ENCODE measurements around the gene ZNF423.

The ZNF423 gene

GRCh38 chr16:49542946-49543630 is 312.8 kb downstream of the ZNF423 start:
- no peak for DNase-seq

- no peak for DNase-seq
Observed at GRCh38 chr16:49542391-49542891, 313.5 kb downstream of the ZNF423 start.

DNA sequence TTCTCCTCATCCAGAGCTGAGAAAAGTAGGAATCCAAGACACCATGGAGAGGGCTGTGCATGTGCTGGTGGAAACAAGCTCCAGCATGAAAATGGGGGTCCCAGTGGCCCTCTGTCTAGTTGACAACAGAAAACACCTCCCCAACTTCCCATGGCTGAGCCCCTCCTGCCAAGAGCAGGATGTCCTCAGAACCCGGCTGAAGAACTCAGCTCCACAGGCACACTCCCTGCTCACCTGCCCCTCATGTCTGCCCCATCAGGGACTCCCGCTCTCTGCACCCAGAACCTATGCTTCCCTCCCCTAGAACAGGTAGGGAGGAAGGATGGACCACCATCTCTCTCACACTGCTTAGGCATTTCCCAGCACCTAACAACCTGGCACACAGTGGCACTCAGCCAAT is 315.1 kb downstream of the ZNF423 start:
- DNase-seq = no peak

DNA sequence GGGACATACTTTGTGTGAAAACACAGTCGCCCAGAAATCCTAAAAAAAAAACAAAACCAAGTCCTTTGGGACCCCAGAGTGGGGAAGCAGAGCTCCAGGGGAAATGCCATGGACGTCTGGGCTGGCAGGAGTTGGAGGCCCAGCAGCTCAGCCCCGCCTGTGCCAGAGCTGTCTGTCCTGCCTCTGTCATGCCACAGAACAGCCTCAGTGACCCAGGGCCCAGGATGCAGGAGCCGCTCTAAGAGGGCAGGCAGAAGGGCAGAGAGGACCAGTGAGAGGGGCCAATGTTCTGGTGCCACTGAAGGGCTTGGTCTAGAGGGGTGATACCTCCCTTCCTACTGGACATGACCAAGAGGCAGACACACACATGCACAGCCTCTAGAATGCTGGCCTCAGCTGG is 316.2 kb downstream of the ZNF423 start:
- no peak for DNase-seq

DNA sequence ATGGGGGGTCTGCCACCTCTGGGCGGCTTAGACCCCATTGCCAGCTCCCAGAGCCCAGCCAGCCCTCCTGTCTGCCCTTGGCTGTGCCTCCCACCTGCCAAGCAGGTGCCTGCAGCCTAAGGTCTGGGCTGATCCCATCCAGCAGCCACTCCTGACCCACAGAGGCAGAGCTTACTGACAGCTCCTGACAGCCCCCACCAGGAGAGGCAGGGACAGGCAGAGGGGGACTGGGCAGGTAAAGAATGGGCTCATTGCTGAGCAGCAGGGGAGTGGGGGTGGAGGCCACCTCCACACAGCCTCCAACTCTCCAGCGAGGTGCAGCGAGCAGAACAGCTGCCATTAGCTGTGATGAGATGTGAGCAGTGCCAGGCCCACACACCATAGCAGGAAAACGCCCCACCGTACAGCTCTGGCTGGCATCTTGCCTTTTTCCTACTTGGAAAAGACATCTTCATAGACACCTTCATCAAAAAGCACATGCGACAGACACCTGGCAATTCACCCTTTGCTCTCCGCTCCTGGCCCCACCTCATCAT is 317.9 kb downstream of the ZNF423 start:
- DNase-seq = no peak

GRCh38 chr16:49534901-49535610 is 320.9 kb downstream of the ZNF423 start:
- DNase-seq = no peak

DNA sequence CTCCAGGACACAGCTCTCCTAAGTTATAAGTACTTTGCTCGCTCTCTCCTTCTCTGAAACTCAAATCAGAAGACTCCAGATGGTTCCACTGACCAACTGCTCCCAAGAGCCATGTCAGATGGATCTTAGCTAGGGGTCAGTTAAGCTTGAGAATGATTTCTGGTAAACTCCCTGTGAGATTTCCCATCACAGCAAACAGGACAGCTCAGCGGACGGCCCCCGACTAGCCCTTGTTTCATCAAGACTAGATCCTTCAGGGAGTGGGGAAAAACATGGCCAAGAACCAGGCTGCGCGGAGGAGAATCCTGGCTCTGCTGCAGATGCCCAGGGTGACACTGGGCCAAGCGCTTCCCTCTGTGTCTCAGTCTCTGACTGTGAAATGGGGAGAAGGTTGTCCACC is 322.5 kb downstream of the ZNF423 start:
- DNase-seq = no peak

- no peak for DNase-seq
Observed at GRCh38 chr16:49532873-49533272, 323.0 kb downstream of the ZNF423 start.

DNA sequence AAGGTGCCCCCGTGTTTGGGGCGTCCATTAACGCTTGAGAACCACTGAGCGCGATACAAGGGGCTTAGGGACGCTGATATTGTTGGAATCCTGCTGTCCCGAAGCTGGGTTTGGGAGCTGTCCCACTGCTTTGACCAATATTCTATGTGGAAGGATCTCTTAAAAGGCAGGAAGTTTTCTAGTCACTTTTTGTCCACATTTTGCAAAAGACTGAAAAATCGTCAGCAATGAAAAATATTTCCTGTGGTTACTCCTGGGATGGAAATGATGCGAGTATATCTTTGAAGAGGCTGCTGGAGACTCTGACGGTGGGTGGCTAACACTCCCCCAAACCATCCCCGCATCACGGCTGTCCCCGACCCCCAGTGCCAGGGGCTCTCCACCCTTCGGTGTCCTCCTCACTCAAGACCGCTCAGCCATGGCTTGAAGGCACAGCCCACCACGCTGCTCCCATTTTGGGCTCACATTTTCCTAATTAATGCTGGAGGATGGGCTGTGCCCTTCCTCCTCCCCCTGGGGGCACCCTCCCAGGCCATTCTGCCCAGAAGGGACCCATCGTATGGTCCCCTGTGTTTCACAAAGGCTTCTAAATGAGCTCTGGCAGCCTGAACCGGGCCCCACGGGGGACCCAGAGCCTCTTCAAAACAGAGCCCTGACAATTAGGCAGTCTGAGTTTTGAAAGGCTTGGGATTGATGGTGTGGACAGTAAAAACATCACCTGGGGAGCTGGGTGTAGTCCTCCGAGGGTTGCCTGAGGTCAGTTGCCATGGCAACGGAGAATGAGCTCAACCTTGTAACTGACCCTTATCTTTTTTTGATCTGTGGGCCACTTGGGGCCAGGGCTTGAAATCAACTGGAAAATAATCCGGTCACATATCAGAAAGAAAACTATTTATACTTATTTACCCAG is 323.7 kb downstream of the ZNF423 start:
- no peak for DNase-seq

GRCh38 chr16:49531425-49531824 is 324.5 kb downstream of the ZNF423 start:
- DNase-seq = no peak

DNA sequence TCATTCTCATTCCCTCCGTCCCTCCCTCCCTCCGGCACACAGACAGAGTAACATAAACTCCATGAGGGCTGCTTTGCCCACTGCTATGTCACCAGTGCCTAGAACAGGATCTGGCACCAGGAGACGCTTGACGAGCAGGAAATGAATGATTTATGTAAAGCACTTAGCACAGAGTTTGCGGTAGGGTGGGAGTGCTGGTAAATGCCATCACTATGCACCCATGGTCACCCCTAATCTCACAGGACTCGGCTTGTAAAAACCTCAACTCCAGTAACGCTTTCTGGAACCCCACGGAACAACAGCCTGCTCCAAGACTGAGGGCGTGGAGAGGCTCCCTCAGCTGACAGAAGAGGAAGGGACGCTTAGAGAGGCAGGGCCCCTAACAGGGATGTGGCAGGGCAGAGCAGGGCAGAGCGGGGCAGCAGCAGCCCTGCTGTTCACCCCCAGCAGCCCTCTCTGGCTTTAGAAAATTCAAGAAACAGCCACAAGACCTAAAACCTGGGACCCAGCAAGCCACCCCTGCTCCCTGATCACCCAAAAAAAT is 325.4 kb downstream of the ZNF423 start:
- no peak for DNase-seq

DNA sequence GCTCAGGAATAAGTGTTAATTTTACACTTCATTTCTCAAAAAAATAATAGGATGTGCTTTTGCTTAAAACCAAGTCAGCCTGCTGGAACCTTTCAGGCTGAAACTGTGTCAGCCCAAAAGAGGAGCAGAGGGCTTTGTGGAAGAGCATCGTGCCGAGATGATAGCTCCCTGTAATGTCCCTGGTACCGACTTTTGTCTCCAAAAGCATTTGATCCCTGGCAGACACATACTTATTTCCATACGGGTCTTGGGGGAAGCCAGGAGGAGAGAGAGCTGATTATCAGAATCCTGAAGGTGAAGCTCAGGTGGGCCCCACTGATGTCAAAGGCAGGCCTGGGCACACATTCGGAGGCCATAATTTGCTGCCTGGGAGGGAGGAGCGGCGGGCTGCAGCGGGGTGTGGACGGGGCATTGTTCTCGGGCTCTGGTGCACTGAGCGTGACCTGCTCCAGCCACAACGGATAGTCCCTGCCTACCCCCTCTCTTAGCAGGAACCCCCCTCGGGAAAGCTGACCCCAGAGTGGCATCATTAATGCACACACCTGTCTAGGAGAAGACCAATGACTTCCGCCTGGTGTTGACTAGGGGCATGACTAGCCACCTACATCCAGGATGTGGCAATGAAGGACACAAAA is 326.4 kb downstream of the ZNF423 start:
- DNase-seq = no peak

DNA sequence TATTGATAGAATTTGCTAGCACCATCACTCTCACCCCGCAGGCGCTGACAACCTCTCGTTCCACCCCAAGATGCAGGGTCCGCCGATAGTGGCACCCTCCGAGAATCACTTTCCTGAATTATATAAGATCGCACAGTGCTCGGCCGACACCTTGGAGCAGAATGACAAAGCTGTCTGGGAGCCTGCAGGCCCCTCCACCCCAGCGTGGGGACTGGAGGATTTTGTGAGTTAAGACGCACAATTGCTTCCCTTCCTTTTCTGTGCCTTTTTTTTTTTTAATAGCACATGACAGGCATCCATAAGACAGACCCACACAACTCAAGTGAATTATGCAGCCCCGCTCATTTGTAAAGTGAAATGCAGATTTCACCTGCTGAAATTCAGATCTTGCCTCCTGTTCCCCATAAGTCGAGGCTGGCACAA is 327.0 kb downstream of the ZNF423 start:
- DNase-seq = no peak

DNA sequence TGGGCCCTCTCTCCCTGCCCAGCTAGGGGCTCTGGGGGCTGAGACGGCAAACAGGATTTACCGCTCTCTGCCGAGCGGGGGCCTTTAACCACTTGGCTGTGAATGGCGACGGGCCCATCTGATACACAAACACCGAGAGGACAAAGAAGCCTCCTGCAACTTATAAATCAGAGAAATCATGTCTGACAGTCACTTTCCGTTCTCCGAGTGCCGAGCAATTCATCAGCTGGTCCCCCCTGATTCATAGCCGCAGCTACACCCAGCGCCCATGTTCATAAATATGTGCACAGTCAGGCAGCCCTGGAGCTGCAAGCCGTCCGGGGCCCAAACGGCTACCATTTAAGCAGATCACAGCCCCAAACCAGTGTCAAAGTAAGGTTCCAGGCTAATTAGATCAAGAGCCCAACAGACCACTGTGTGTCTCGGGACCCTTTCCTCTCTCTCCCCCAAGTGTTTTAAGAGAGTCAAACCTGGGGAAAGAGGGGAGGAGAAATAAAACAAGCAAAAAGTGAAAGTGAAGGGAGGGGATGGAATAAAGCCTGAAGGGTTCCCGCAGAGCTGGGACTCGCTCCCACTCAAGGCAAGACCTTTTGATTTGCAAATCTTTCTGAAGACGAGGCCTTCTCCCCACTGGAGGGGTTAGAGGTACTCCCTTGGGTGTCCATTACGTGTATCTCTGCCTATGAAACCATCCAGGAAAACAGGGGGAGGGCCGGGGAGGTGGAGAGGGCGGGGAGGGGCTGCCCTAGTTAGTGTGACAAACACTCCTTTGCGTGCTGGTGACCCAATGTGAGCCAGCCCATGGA is 327.6 kb downstream of the ZNF423 start:
- DNase-seq = no peak

DNA sequence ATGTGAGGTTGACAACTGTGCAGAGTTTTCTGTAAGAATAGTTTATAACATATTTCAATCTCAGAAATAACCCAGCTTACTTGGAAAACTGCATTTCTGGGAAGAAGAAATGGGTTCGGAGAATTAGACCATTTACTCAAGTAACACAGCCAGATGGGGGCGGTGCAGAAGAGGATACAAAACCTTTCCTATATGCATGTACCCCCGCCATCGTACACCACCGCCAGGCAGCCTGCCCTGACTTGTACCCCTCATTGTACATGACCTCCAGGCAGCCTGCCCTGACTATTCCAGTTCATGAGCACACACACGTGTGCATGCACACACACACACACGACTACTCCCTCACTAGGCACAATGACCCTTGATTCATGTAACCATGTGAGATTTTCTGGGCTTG is 328.3 kb downstream of the ZNF423 start:
- DNase-seq = no peak

GRCh38 chr16:49526860-49527365 is 329.0 kb downstream of the ZNF423 start:
- DNase-seq = no peak

DNA sequence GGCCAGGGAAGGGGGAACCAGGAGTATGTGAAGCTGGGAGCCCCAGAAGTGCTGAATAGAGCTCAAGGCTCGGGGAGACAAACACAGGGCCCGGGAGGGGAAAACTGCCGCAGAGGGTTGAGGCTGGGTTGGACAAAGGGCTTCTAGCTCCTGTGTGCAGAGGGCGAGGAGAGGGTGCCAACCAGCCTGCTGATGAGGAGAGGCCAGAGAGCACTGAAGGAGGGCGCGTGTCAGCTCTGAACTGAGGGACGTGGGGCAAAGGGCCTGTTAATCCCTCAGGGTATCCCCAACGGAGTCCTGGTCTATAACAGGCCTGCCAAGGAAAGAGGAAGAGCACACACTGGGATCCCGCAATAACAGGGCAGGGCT is 331.0 kb downstream of the ZNF423 start:
- no peak for DNase-seq

- no peak for DNase-seq
Observed at GRCh38 chr16:49524216-49524946, 331.5 kb downstream of the ZNF423 start.

- DNase-seq = no peak
Observed at GRCh38 chr16:49523435-49524159, 332.3 kb downstream of the ZNF423 start.
